Measurements from ENCODE around the gene C6. TPM values are rescaled to one million over a fixed set of nuclear protein-coding genes. Genes with fewer than 3 reads are reported as not detected.

The C6 gene
- polyA plus RNA-seq, 1 donor from 2014 or later: 2.6 TPM

- Histone ChIP-seq H3K27me3 (ENCODE audit: insufficient read depth, low read depth, low read length) (no peaks in the 10 kb centered on the region), H3K4me3 (ENCODE audit: low read length) (no peak overlapping the region), H3F3A (ENCODE audit: insufficient read depth, low read length, poor library complexity, severe bottlenecking) (no peaks in the 10 kb centered on the region), H3K9ac (ENCODE audit: low read length) (no peak overlapping the region), H3K36me3 (ENCODE audit: insufficient read depth, low read length) (no peaks in the 10 kb centered on the region), H4K20me1 (ENCODE audit: insufficient read depth) (no peaks in the 10 kb centered on the region), H3K9me3 (ENCODE audit: low read length) (no peaks in the 10 kb centered on the region), H3K27ac (ENCODE audit: low read length) (no peak overlapping the region), H3K4me2 (ENCODE audit: low read length) (no peak overlapping the region), H3K79me2 (replicated peaks; ENCODE audit: insufficient read depth, low read length) (no peaks in the 10 kb centered on the region), H2AFZ (ENCODE audit: low read depth, low read length) (no peak overlapping the region), H3K9me2 (ENCODE audit: insufficient read depth, low read length) (no peaks in the 10 kb centered on the region)
- no peak for TF ChIP-seq POLR2AphosphoS5 (IDR thresholded peaks at IDR 0.05)
- no peak for TF ChIP-seq EZH2 (IDR thresholded peaks at IDR 0.05; ENCODE audit: borderline replicate concordance, insufficient read depth, low read length, poor library complexity, severe bottlenecking)
- no peak for TF ChIP-seq EP300 (conservative IDR thresholded peaks at IDR 0.05; ENCODE audit: poor library complexity, severe bottlenecking)
- no peak for TF ChIP-seq SMC3 (conservative IDR thresholded peaks at IDR 0.05; ENCODE audit: poor library complexity)
- no peak for TF ChIP-seq CTCF (IDR thresholded peaks at IDR 0.05; ENCODE audit: poor library complexity, severe bottlenecking)
- no peak for TF ChIP-seq TAF1 (IDR thresholded peaks at IDR 0.05; ENCODE audit: low read depth)
- TF ChIP-seq REST (IDR thresholded peaks at IDR 0.05; ENCODE audit: borderline replicate concordance): no peak
- no peak for TF ChIP-seq MXI1 (conservative IDR thresholded peaks at IDR 0.05; ENCODE audit: poor library complexity, severe bottlenecking)
- no peak for TF ChIP-seq RAD21 (conservative IDR thresholded peaks at IDR 0.05)
Measured at GRCh38 chr5:41182666-41183065, 30.7 kb downstream of the C6 start.

GRCh38 chr5:41181691-41182564 is 31.4 kb downstream of the C6 start:
- Histone ChIP-seq H3K9me2 (ENCODE audit: insufficient read depth, low read length) (no peaks in the 10 kb centered on the region), H2AFZ (ENCODE audit: low read depth, low read length) (no peak overlapping the region), H3K9ac (ENCODE audit: low read length) (no peak overlapping the region), H3K27ac (ENCODE audit: low read length) (no peak overlapping the region), H4K20me1 (ENCODE audit: insufficient read depth) (no peaks in the 10 kb centered on the region), H3K36me3 (ENCODE audit: insufficient read depth, low read length) (no peaks in the 10 kb centered on the region), H3K79me2 (replicated peaks; ENCODE audit: insufficient read depth, low read length) (no peaks in the 10 kb centered on the region), H3K4me2 (ENCODE audit: low read length) (no peak overlapping the region), H3F3A (ENCODE audit: insufficient read depth, low read length, poor library complexity, severe bottlenecking) (no peaks in the 10 kb centered on the region), H3K27me3 (ENCODE audit: insufficient read depth, low read depth, low read length) (no peaks in the 10 kb centered on the region), H3K9me3 (ENCODE audit: low read length) (no peaks in the 10 kb centered on the region), H3K4me3 (ENCODE audit: low read length) (no peak overlapping the region)
- TF ChIP-seq EP300 (conservative IDR thresholded peaks at IDR 0.05; ENCODE audit: poor library complexity, severe bottlenecking) (peak; percentile 41), POLR2AphosphoS5 (IDR thresholded peaks at IDR 0.05) (peak; percentile 61), EZH2 (IDR thresholded peaks at IDR 0.05; ENCODE audit: borderline replicate concordance, insufficient read depth, low read length, poor library complexity, severe bottlenecking) (no peak)

All from neural cell (in vitro differentiated cells).